B cell (primary cell): Measurements from ENCODE around the gene CMTM5.

Experiments
- EZH2 ChIP-seq: IDR thresholded peaks from 2 replicates; pipeline ENCODE4 v1.6.1; 2012; ENCODE audit warnings: borderline replicate concordance, low read depth, mild to moderate bottlenecking, moderate library complexity, low read length; ENCODE audit not compliant: insufficient read depth, poor library complexity, severe bottlenecking
- TF ChIP-seq, protein P1 (sequence below): fragments of 200-600 bp; IDR thresholded peaks from one replicate; pipeline ENCODE4 v1.8.0; 2022; ENCODE audit warnings: antibody characterized with exemption, mild to moderate bottlenecking

DNA sequence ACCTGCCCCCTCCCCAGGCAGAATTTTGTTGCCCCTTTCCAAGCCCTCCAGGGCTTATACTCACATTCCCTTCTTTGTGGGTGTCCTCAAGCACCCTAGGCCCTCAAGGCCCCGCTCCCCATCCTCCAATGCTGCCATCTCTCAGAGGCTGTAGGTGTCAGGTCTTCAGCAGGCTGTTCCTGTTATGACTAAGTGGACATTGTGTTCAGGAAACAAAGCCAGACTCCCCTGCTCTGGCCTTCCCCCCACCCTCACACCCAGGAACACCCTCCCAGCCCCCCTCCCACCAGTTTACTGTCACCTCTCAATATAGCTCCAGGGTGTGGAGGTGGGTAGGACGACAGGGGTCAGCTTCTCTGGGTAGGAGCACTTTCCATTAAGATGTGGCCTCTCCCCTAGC is 32.6 kb downstream of the CMTM5 start:
- TF ChIP-seq, protein P1, sequence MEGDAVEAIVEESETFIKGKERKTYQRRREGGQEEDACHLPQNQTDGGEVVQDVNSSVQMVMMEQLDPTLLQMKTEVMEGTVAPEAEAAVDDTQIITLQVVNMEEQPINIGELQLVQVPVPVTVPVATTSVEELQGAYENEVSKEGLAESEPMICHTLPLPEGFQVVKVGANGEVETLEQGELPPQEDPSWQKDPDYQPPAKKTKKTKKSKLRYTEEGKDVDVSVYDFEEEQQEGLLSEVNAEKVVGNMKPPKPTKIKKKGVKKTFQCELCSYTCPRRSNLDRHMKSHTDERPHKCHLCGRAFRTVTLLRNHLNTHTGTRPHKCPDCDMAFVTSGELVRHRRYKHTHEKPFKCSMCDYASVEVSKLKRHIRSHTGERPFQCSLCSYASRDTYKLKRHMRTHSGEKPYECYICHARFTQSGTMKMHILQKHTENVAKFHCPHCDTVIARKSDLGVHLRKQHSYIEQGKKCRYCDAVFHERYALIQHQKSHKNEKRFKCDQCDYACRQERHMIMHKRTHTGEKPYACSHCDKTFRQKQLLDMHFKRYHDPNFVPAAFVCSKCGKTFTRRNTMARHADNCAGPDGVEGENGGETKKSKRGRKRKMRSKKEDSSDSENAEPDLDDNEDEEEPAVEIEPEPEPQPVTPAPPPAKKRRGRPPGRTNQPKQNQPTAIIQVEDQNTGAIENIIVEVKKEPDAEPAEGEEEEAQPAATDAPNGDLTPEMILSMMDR: no peak
- no peak for TF ChIP-seq EZH2
